Mesendoderm (in vitro differentiated cells): ENCODE data around the gene DNAJC5G.
A peak's percentile ranks its signal among the peaks of the same experiment; 100 is the strongest.

ENCODE experiments used
- DNase-seq: peaks from one replicate; pipeline ENCODE4 v3.0.0; 2013
- H2AK5ac ChIP-seq: 2 replicates; pipeline ENCODE4 v1.6.1; 2013; ENCODE audit warnings: low read length, inconsistent platforms
- H2BK120ac ChIP-seq: 2 replicates; pipeline ENCODE4 v1.6.1; 2013; ENCODE audit warnings: low read depth, mild to moderate bottlenecking, low read length, moderate library complexity, mixed read lengths
- H2BK15ac ChIP-seq: replicated peaks from 2 replicates; pipeline ENCODE4 v1.6.1; 2013; ENCODE audit warnings: low read depth, mild to moderate bottlenecking, moderate library complexity
- H2BK5ac ChIP-seq: 2 replicates; pipeline ENCODE4 v1.6.1; 2013; ENCODE audit warnings: low read length, inconsistent platforms
- H3K18ac ChIP-seq: 2 replicates; pipeline ENCODE4 v1.6.1; 2013; ENCODE audit warnings: mild to moderate bottlenecking, low read length, mixed read lengths
- H3K23ac ChIP-seq: one replicate; pipeline ENCODE4 v1.6.1; 2013; ENCODE audit warnings: low read length
- H3K27ac ChIP-seq: 2 replicates; pipeline ENCODE4 v1.5.1; 2013; ENCODE audit warnings: low read depth, mild to moderate bottlenecking, inconsistent platforms, low read length, moderate library complexity
- H3K27me3 ChIP-seq: 2 replicates; pipeline ENCODE4 v1.6.1; 2013; ENCODE audit warnings: low read length, control low read depth, mild to moderate bottlenecking, inconsistent platforms; ENCODE audit not compliant: insufficient read depth, poor library complexity
- H3K36me3 ChIP-seq: 2 replicates; pipeline ENCODE4 v1.6.1; 2013; ENCODE audit warnings: low read length, inconsistent platforms; ENCODE audit not compliant: control insufficient read depth, insufficient read depth
- H3K4ac ChIP-seq: one replicate; pipeline ENCODE4 v1.6.1; 2013; ENCODE audit warnings: low read depth, mild to moderate bottlenecking, low read length, moderate library complexity
- H3K4me1 ChIP-seq: 2 replicates; pipeline ENCODE4 v1.6.1; 2013; ENCODE audit warnings: low read depth, low read length, inconsistent platforms; ENCODE audit not compliant: control insufficient read depth
- H3K4me2 ChIP-seq: 2 replicates; pipeline ENCODE4 v1.6.1; 2013; ENCODE audit warnings: low read length
- H3K4me3 ChIP-seq: 2 replicates; pipeline ENCODE4 v1.5.1; 2013; ENCODE audit warnings: mild to moderate bottlenecking, low read length
- H3K56ac ChIP-seq: one replicate; pipeline ENCODE4 v1.6.1; 2013; ENCODE audit warnings: low read length
- H3K79me1 ChIP-seq: 2 replicates; pipeline ENCODE4 v1.6.1; 2013; ENCODE audit warnings: low read length, inconsistent platforms
- H3K79me2 ChIP-seq: 2 replicates; pipeline ENCODE4 v1.6.1; 2013; ENCODE audit warnings: mild to moderate bottlenecking, low read length; ENCODE audit not compliant: control insufficient read depth, insufficient read depth
- H3K9ac ChIP-seq: 2 replicates; pipeline ENCODE4 v1.6.1; 2013; ENCODE audit warnings: low read length, inconsistent platforms
- H4K5ac ChIP-seq: one replicate; pipeline ENCODE4 v1.6.1; 2013; ENCODE audit warnings: low read length
- H4K8ac ChIP-seq: one replicate; pipeline ENCODE4 v1.6.1; 2013; ENCODE audit warnings: low read depth, mild to moderate bottlenecking, control low read depth, low read length, moderate library complexity
- WGBS: extraction: QIAGEN DNeasy Blood & Tissue Kit; methylation state at CpG from one replicate; pipeline ENCODE4 v1.1.7; 2013; ENCODE audit warnings: low lambda C conversion rate, missing lambda C conversion rate; ENCODE audit not compliant: insufficient coverage; ENCODE audit errors: extremely low coverage; 5-methylcytosine and 5-hydroxymethylcytosine counted together

Gene DNAJC5G

DNA sequence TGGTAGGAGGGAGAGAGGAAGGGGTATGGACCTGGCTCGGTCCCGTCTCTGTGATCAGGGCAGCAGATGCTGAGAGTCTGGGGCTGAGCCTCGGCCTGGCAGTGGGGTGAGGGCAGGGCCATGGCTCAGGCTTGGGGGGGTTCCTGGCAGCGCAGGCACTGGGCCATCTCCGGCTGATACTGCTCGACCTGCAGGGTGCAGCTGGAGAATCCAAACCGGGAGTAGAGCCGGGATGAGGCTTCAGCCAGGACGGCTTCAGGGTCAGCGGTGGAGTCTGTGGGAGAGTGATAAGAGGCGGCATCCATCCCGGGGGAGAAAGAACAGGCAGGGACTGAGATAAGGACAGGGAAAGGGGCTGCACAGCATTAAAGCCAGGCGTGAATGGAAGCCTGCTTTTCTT lies 20.0 kb upstream of the DNAJC5G start:
- Histone ChIP-seq H3K79me1 (no peaks in the 10 kb centered on the region), H3K4me3 (no peak overlapping the region), H4K8ac (no peak overlapping the region), H3K4me2 (no peak overlapping the region), H3K18ac (no peak overlapping the region), H2BK120ac (no peak overlapping the region), H3K27me3 (no peaks in the 10 kb centered on the region), H2AK5ac (no peak overlapping the region), H3K23ac (no peak overlapping the region), H3K56ac (no peak overlapping the region), H3K27ac (no peak overlapping the region), H3K4ac (no peak overlapping the region), H3K79me2 (no peaks in the 10 kb centered on the region), H2BK15ac (no peak overlapping the region), H3K9ac (no peak overlapping the region), H4K5ac (no peak overlapping the region), H3K4me1 (peaks cover 3% of the 10 kb centered on the region), H2BK5ac (no peak overlapping the region), H3K36me3 (no peaks in the 10 kb centered on the region)
- WGBS: no CpG with 5 or more reads among the region's 13 CpGs
- DNase-seq: no peak

DNA sequence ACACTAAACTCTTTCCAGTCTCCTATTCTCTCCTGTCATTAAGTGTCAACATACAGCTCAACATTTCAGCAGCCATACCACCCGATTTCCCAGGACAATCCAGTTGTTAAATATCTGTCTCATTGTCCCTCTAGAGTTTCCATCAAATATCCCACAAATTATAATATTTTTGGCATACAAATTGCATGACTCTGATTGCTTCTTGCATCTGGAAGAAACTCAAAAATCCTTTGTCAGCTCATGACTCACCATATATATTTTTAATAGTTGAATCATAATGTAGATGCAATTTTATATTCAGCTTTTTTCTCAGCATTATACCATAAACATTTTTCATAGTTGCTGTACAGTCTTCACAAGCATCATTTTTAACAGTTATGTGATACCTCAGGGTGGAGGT lies 19.6 kb upstream of the DNAJC5G start:
- Histone ChIP-seq H3K4me1 (no peaks in the 10 kb centered on the region), H3K18ac (no peak overlapping the region), H3K79me2 (no peaks in the 10 kb centered on the region), H3K79me1 (no peaks in the 10 kb centered on the region), H3K9ac (no peak overlapping the region), H3K4ac (no peak overlapping the region), H3K23ac (no peak overlapping the region), H2BK5ac (no peak overlapping the region), H4K8ac (no peak overlapping the region), H3K56ac (no peak overlapping the region), H3K27ac (no peak overlapping the region), H2BK120ac (no peak overlapping the region), H4K5ac (no peak overlapping the region), H2AK5ac (no peak overlapping the region), H3K4me3 (no peak overlapping the region), H3K36me3 (no peaks in the 10 kb centered on the region), H2BK15ac (no peak overlapping the region), H3K4me2 (no peak overlapping the region), H3K27me3 (peaks cover 2% of the 10 kb centered on the region)
- DNase-seq: no peak
- WGBS: no CpG with 5 or more reads among the region's 1 CpG

- no peak overlapping the region for H2BK120ac ChIP-seq
- H3K4me2 ChIP-seq: no peak overlapping the region
- H3K36me3 ChIP-seq: no peaks in the 10 kb centered on the region
- H4K8ac ChIP-seq: no peak overlapping the region
- no peak overlapping the region for H2BK15ac ChIP-seq
- no peak overlapping the region for H2BK5ac ChIP-seq
- H3K79me2 ChIP-seq: no peaks in the 10 kb centered on the region
- H2AK5ac ChIP-seq: no peak overlapping the region
- no peak overlapping the region for H3K4ac ChIP-seq
- H3K18ac ChIP-seq: no peak overlapping the region
- no CpG with 5 or more reads among the region's 7 CpGs for WGBS
- no peak overlapping the region for H3K27ac ChIP-seq
- H3K23ac ChIP-seq: no peak overlapping the region
- no peaks in the 10 kb centered on the region for H3K79me1 ChIP-seq
- no peak overlapping the region for H3K56ac ChIP-seq
- no peak for DNase-seq
- no peak overlapping the region for H4K5ac ChIP-seq
- H3K9ac ChIP-seq: no peak overlapping the region
- H3K27me3 ChIP-seq: peaks cover 15% of the 10 kb centered on the region
- H3K4me3 ChIP-seq: no peak overlapping the region
- H3K4me1 ChIP-seq: no peaks in the 10 kb centered on the region
These were observed 18.3 kb upstream of the DNAJC5G start for GRCh38 chr2:27256855-27257454.

DNA sequence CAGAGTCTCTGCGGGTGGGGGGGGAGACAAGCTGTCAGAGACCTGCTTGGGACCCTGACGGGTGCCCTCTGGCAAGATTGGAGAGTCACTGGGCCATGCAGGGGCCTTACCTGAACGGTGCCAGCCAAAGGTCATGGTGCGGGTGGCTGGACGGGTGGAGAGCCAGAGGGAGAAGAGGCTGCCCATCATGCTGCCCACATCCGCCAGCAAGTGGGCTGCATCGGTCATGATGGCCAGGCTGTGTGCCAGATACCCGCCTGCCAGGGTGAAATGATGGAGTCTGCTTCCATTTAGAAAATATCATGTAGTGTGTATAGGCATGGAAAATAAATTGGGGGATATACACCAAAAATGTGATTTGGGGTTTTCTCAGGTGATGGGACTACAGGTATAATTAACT lies 17.2 kb upstream of the DNAJC5G start:
- Histone ChIP-seq H4K8ac (no peak overlapping the region), H3K4ac (no peak overlapping the region), H2BK120ac (no peak overlapping the region), H3K4me3 (no peak overlapping the region), H3K27me3 (peaks cover 24% of the 10 kb centered on the region), H3K79me1 (no peaks in the 10 kb centered on the region), H3K4me2 (no peak overlapping the region), H3K4me1 (no peaks in the 10 kb centered on the region), H3K36me3 (no peaks in the 10 kb centered on the region), H3K23ac (no peak overlapping the region), H3K79me2 (no peaks in the 10 kb centered on the region), H3K18ac (no peak overlapping the region), H2BK5ac (no peak overlapping the region), H2BK15ac (no peak overlapping the region), H3K9ac (no peak overlapping the region), H3K56ac (no peak overlapping the region), H4K5ac (no peak overlapping the region), H3K27ac (no peak overlapping the region), H2AK5ac (no peak overlapping the region)
- no CpG with 5 or more reads among the region's 8 CpGs for WGBS
- DNase-seq: no peak

DNA sequence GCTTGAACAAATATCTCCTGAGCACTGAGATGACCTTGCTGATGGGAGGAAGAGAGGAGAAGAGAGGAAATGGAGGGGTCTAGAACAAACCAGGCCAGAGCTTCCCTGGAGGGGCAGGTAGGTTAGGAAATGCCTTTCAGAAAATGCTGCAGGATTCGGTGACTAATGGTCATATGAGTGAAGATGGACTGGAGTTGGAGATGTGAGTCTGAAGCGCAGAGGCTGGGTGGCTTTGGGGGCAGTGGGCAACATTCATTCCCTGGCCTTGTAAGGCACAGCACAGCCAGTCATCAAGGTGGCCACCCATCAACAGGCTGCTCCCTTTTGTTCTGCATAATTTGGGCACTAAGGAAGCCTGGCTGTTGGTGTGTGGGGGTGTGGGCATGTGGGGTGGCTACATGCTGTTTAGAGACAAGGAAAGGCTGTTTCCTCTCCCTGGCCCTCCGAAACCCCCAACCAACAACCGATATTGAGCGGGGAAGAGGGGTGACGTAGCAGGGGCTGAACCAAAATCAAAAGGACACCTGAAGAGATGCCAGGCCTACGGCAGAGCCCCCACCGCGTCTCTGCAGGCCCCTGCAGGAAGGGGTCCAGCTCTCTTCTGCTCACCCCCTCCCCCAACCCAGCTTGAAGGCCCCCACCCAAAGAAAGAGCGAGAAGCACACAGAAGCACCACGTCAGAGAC lies 13.8 kb upstream of the DNAJC5G start:
- H3K4ac ChIP-seq: no peak overlapping the region
- WGBS: no CpG with 5 or more reads among the region's 11 CpGs
- H3K23ac ChIP-seq: peak overlapping the region; percentile 9
- no peak overlapping the region for H3K4me2 ChIP-seq
- H3K27me3 ChIP-seq: peaks cover 48% of the 10 kb centered on the region
- H3K18ac ChIP-seq: no peak overlapping the region
- no peak overlapping the region for H3K27ac ChIP-seq
- H3K4me1 ChIP-seq: no peaks in the 10 kb centered on the region
- no peaks in the 10 kb centered on the region for H3K36me3 ChIP-seq
- H2BK120ac ChIP-seq: no peak overlapping the region
- H3K79me1 ChIP-seq: no peaks in the 10 kb centered on the region
- H3K4me3 ChIP-seq: no peak overlapping the region
- H2AK5ac ChIP-seq: no peak overlapping the region
- no peak for DNase-seq
- no peak overlapping the region for H3K56ac ChIP-seq
- H2BK5ac ChIP-seq: no peak overlapping the region
- H2BK15ac ChIP-seq: no peak overlapping the region
- H3K79me2 ChIP-seq: no peaks in the 10 kb centered on the region
- no peak overlapping the region for H3K9ac ChIP-seq
- H4K5ac ChIP-seq: no peak overlapping the region
- H4K8ac ChIP-seq: no peak overlapping the region

- no peak for DNase-seq
- H4K8ac ChIP-seq: no peak overlapping the region
- H3K79me1 ChIP-seq: no peaks in the 10 kb centered on the region
- no peak overlapping the region for H2BK5ac ChIP-seq
- no peak overlapping the region for H2BK15ac ChIP-seq
- H3K4me1 ChIP-seq: no peaks in the 10 kb centered on the region
- no peaks in the 10 kb centered on the region for H3K36me3 ChIP-seq
- no peak overlapping the region for H3K23ac ChIP-seq
- H2AK5ac ChIP-seq: no peak overlapping the region
- no peak overlapping the region for H3K9ac ChIP-seq
- no peak overlapping the region for H3K56ac ChIP-seq
- H3K27ac ChIP-seq: no peak overlapping the region
- WGBS: no CpG with 5 or more reads among the region's 40 CpGs
- no peak overlapping the region for H2BK120ac ChIP-seq
- no peak overlapping the region for H3K4ac ChIP-seq
- H3K79me2 ChIP-seq: no peaks in the 10 kb centered on the region
- H3K27me3 ChIP-seq: peaks cover 49% of the 10 kb centered on the region
- H3K4me2 ChIP-seq: no peak overlapping the region
- H3K4me3 ChIP-seq: no peak overlapping the region
- H4K5ac ChIP-seq: no peak overlapping the region
- no peak overlapping the region for H3K18ac ChIP-seq
These were observed 13.3 kb upstream of the DNAJC5G start for GRCh38 chr2:27261926-27262298.
